ENCODE data around the gene ZMYND11. TPM values are rescaled to one million over a fixed set of nuclear protein-coding genes. Genes with fewer than 3 reads are reported as not detected.

The ZMYND11 gene
- total and polyA plus RNA-seq, 10 donors, result 20.3 to 65.3 (median 51.6) TPM

- TF ChIP-seq POLR2AphosphoS5 (IDR thresholded peaks at IDR 0.05), result no peak
- TF ChIP-seq POLR2A (IDR thresholded peaks at IDR 0.05), result no peak
These were observed 53.3 kb downstream of the ZMYND11 start for GRCh38 chr10:188546-188945.

DNA sequence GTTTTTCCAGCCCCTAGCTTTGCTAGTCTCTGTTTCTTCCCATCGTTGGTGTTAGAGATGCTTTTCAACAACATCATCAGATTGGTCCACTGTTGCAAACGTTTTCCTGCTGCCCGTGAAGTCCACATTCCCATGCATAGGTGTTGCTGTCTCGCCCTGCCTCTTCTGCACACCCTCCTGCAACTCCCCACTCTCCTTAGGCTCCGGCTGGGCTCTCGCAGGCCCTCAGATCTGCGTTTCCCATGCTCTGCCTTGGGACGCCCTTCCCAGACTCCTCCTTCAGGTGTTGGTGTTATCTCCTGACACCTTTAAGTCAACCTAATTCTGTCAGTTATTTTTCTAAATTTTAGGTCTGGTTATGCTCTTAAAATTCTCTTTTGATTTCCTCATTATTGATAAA is 55.0 kb downstream of the ZMYND11 start:
- no peak overlapping the region for H3K27ac ChIP-seq
- no peaks in the 10 kb centered on the region for H3K9me3 ChIP-seq
- whole genome bisulfite sequencing, 5 donors, result 91 to 94% (median 93%) methylated on average over 8 of the region's 8 CpGs
- no peaks in the 10 kb centered on the region for H3K27me3 ChIP-seq (replicated peaks in 1 of 7)
- no peak for DNase-seq
- intact Hi-C loops (cut with DNase I; ENCODE audit: low total_unique reads), result no loop called here
- no peak for TF ChIP-seq POLR2AphosphoS5 (IDR thresholded peaks at IDR 0.05)
- TF ChIP-seq POLR2A (IDR thresholded peaks at IDR 0.05), result no peak
- no peak for TF ChIP-seq CTCF (IDR thresholded peaks at IDR 0.05 in 8 of 11, conservative IDR thresholded peaks at IDR 0.05 in 3 of 11)
- H3K36me3 ChIP-seq, result peaks cover 0 to 50% (median 0%) of the 10 kb centered on the region in 6 donors
- no peak overlapping the region for H3K4me3 ChIP-seq
- H3K4me1 ChIP-seq, result peaks cover 0 to 11% (median 3%) of the 10 kb centered on the region in 6 donors

More at GRCh38 chr10:188546-188945, 53.3 kb downstream of the ZMYND11 start:
- peaks cover 0 to 6% (median 2%) of the 10 kb centered on the region in 6 donors for H3K4me1 ChIP-seq
- intact Hi-C loops (cut with DNase I; ENCODE audit: low total_unique reads), result no loop called here
- H3K9me3 ChIP-seq, result peaks cover 0 to 12% (median 11%) of the 10 kb centered on the region in 8 donors
- H3K4me3 ChIP-seq, result no peak overlapping the region
- no peak for DNase-seq
- H3K27ac ChIP-seq, result no peak overlapping the region
- peaks cover 0 to 55% (median 6%) of the 10 kb centered on the region in 6 donors for H3K36me3 ChIP-seq
- 67 to 77% (median 75%) methylated on average over 2 of the region's 2 CpGs for WGBS, 5 donors
- H3K27me3 ChIP-seq (replicated peaks in 1 of 7), result no peaks in the 10 kb centered on the region

- intact Hi-C loops (cut with DNase I; ENCODE audit: low total_unique reads), result no loop called here
- no peak for TF ChIP-seq POLR2A (IDR thresholded peaks at IDR 0.05)
- TF ChIP-seq POLR2AphosphoS5 (IDR thresholded peaks at IDR 0.05), result no peak
- TF ChIP-seq CTCF (IDR thresholded peaks at IDR 0.05 in 8 of 11, conservative IDR thresholded peaks at IDR 0.05 in 3 of 11), result no peak
- no peak for DNase-seq
- peaks cover 0 to 16% (median 3%) of the 10 kb centered on the region in 6 donors for H3K4me1 ChIP-seq
- no peak overlapping the region for H3K27ac ChIP-seq
- 79 to 87% (median 84%) methylated on average over 9 of the region's 9 CpGs for WGBS, 5 donors
- no peaks in the 10 kb centered on the region for H3K27me3 ChIP-seq (replicated peaks in 1 of 7)
- peaks cover 0 to 63% (median 0%) of the 10 kb centered on the region in 6 donors for H3K36me3 ChIP-seq
- H3K4me3 ChIP-seq, result no peak overlapping the region
- H3K9me3 ChIP-seq, result no peaks in the 10 kb centered on the region
These were observed 56.7 kb downstream of the ZMYND11 start for GRCh38 chr10:191703-192518.

GRCh38 chr10:194281-194680 is 59.0 kb downstream of the ZMYND11 start:
- peaks cover 0 to 58% (median 0%) of the 10 kb centered on the region in 6 donors for H3K36me3 ChIP-seq
- WGBS, 5 donors, result 92 to 98% (median 96%) methylated on average over 5 of the region's 5 CpGs
- TF ChIP-seq POLR2AphosphoS5 (IDR thresholded peaks at IDR 0.05) (no peak), POLR2A (IDR thresholded peaks at IDR 0.05) (no peak), CTCF (IDR thresholded peaks at IDR 0.05 in 8 of 11, conservative IDR thresholded peaks at IDR 0.05 in 3 of 11) (no peak)

More at GRCh38 chr10:194281-194680, 59.0 kb downstream of the ZMYND11 start:
- no peaks in the 10 kb centered on the region for H3K27me3 ChIP-seq (replicated peaks in 1 of 7)
- no peak overlapping the region for H3K27ac ChIP-seq
- H3K9me3 ChIP-seq, result no peaks in the 10 kb centered on the region
- H3K4me1 ChIP-seq, result peaks cover 0 to 16% (median 3%) of the 10 kb centered on the region in 6 donors
- H3K4me3 ChIP-seq, result no peak overlapping the region
- no peak for DNase-seq
- intact Hi-C loops (cut with DNase I; ENCODE audit: low total_unique reads), result no loop called here
